Measurements from ENCODE around the gene RNU2-1.
"Not testable (repeated sequence)": the region's sequence is repeated elsewhere in the genome, so short reads cannot be mapped to it uniquely, and the experiment has no call there.

Gene RNU2-1

DNA sequence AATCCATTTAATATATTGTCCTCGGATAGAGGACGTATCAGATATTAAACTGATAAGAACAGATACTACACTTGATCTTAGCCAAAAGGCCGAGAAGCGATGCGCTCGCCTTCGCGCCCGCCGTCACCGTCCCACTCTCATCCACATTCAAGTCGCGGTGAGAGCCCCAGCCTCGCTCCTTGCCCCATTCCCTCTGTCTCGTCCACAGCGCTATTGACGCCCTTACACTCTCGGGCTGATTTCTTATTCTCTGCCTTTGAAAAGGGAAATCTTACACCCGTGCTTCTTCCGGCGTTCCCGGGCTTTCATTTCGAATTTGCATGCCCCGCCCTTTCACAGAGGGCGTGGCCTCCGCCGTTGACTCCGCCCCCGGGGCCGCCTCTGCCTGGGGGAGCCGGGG, at the start of gene RNU2-1:
RNU2-1 (minus strand) TSS at position 101 of the 400 bp plus-strand sequence.
- DNase-seq = not testable (repeated sequence)

DNA sequence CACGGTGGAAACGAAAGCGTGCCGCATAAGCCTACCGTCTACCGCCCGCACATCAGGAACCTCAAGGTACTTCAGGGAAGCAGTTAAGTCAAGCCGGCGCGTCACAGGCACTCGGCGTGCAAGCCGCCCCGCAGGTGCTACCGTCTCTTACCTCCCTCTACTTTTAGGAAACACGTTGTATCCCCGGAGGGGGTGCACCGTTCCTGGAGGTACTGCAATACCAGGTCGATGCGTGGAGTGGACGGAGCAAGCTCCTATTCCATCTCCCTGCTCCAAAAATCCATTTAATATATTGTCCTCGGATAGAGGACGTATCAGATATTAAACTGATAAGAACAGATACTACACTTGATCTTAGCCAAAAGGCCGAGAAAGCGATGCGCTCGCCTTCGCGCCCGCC, 39.1 kb upstream of the RNU2-1 start:
- DNase-seq = not testable (repeated sequence)

DNA sequence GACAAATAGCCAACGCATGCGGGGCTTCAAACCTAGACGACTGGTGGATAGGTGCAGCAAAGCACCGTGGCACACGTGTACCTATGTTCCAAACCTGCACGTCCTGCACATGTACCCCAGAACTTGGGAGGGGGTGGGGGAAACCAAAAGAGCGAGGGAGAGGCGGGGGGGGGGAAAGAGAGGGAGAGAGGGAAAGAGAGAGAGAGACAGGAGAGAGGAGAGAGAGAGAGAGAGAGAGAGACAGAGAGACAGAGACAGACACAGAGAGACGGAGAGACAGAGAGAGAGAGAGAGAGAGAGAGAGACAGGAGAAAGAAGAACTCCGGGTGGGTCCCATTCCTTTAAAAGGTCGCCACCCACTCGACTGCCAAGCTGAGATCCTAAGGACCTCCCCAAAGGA, 38.7 kb upstream of the RNU2-1 start:
- DNase-seq = not testable (repeated sequence)

DNA sequence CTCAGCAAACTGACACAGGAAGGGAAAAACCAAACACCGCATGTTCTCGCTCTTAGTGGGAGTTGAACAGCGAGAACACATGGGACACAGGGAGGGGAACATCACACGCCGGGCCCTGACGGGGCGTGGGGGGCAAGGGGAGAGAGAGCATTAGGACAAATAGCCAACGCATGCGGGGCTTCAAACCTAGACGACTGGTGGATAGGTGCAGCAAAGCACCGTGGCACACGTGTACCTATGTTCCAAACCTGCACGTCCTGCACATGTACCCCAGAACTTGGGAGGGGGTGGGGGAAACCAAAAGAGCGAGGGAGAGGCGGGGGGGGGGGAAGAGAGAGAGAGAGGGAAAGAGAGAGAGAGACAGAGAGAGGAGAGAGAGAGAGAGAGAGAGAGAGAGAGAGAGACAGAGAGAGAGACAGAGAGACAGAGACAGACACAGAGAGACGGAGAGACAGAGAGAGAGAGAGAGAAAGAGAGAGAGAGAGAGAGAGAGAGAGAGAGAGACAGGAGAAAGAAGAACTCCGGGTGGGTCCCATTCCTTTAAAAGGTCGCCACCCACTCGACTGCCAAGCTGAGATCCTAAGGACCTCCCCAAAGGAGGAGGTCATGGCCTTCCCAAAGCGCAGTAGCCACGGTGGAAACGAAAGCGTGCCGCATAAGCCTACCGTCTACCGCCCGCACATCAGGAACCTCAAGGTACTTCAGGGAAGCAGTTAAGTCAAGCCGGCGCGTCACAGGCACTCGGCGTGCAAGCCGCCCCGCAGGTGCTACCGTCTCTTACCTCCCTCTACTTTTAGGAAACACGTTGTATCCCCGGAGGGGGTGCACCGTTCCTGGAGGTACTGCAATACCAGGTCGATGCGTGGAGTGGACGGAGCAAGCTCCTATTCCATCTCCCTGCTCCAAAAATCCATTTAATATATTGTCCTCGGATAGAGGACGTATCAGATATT, 37.1 kb upstream of the RNU2-1 start:
- DNase-seq = not testable (repeated sequence)

DNA sequence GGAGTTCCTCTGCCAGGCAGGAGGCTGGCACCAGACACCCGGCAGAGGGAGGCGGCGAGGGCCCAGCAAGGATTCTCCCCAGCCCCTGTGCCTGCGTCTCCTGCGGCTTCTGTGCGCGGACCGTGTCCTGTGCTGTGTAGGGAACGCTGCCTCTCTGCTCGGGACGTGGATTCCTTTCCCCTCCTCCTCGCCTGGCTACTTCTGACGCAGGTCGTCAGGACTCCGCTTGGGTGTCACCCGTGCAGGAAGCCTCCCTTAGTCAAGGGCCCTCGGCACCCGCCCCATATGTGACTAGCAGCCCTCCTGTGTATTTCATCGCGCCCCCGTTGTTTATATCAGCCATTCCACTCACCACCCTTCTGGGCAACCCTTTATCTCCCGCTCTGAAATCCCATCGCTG, 12.7 kb upstream of the RNU2-1 start:
- DNase-seq = not testable (repeated sequence)

DNA sequence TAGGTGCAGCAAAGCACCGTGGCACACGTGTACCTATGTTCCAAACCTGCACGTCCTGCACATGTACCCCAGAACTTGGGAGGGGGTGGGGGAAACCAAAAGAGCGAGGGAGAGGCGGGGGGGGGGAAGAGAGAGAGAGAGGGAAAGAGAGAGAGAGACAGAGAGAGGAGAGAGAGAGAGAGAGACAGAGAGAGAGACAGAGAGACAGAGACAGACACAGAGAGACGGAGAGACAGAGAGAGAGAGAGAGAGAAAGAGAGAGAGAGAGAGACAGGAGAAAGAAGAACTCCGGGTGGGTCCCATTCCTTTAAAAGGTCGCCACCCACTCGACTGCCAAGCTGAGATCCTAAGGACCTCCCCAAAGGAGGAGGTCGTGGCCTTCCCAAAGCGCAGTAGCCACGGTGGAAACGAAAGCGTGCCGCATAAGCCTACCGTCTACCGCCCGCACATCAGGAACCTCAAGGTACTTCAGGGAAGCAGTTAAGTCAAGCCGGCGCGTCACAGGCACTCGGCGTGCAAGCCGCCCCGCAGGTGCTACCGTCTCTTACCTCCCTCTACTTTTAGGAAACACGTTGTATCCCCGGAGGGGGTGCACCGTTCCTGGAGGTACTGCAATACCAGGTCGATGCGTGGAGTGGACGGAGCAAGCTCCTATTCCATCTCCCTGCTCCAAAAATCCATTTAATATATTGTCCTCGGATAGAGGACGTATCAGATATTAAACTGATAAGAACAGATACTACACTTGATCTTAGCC, 7.0 kb upstream of the RNU2-1 start:
- DNase-seq = not testable (repeated sequence)

DNA sequence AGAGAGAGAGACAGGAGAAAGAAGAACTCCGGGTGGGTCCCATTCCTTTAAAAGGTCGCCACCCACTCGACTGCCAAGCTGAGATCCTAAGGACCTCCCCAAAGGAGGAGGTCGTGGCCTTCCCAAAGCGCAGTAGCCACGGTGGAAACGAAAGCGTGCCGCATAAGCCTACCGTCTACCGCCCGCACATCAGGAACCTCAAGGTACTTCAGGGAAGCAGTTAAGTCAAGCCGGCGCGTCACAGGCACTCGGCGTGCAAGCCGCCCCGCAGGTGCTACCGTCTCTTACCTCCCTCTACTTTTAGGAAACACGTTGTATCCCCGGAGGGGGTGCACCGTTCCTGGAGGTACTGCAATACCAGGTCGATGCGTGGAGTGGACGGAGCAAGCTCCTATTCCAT, 5.8 kb upstream of the RNU2-1 start:
- DNase-seq = not testable (repeated sequence)

DNA sequence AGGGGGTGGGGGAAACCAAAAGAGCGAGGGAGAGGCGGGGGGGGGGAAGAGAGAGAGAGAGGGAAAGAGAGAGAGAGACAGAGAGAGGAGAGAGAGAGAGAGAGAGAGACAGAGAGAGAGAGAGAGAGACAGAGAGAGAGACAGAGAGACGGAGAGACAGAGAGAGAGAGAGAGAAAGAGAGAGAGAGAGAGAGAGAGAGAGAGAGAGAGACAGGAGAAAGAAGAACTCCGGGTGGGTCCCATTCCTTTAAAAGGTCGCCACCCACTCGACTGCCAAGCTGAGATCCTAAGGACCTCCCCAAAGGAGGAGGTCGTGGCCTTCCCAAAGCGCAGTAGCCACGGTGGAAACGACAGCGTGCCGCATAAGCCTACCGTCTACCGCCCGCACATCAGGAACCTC, 514 bp downstream of the RNU2-1 start:
- not testable (repeated sequence) for DNase-seq

DNA sequence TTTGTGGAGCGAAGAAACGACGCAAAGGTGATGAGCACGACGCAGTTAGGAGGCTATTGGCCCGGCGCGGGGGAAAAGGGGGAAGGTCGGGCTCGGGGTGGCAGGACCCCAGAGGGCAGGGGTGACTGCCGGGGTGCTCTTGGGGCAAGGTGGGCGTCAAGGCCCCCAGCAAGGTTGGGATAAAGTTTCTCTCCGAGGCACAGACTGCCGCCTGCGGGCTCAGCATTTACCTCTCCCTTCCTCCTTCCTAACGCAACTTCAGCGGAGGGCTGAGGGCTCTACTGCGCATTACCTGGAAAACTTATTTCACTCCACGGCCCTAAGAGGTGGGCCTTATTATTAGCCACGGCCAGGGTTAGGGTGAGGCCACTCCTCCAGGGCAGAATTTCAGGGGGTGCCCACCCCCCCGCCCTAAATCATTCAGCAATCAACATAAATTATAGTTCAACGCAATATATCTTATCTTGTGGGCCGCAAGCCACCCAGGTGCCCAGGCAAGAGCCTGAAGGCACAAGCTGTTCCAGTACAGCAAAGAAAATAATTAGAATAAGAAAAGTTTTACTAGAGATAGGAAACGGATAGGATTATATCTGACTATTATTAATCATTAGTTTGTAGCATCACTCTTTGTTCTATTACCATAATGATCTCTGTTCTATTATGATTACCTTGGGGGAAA, 1.6 kb downstream of the RNU2-1 start:
- DNase-seq = not testable (repeated sequence)

DNA sequence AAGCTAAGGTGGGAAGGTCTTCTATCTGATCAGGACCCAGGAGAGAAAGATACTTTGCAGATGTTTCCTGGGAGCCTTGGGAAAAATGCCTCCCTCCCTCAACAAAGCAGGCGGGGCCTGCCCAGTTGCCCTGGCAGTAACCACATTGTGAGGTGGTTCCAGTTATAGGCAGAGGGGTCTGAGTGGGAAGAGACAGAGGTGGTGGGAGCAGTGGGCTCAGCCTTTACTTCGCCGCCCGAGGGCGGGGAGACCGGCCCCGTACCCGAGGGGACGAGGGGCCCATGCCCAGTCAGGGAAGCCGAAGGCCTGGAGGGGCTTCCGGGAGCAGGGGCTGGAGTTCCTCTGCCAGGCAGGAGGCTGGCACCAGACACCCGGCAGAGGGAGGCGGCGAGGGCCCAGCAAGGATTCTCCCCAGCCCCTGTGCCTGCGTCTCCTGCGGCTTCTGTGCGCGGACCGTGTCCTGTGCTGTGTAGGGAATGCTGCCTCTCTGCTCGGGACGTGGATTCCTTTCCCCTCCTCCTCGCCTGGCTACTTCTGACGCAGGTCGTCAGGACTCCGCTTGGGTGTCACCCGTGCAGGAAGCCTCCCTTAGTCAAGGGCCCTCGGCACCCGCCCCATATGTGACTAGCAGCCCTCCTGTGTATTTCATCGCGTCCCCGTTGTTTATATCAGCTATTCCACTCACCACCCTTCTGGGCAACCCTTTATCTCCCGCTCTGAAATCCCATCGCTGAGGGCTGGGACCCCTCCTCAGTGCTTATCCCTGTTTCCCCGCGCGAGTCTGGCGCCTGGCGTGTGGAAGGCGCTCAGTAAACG, 2.4 kb downstream of the RNU2-1 start:
- not testable (repeated sequence) for DNase-seq

DNA sequence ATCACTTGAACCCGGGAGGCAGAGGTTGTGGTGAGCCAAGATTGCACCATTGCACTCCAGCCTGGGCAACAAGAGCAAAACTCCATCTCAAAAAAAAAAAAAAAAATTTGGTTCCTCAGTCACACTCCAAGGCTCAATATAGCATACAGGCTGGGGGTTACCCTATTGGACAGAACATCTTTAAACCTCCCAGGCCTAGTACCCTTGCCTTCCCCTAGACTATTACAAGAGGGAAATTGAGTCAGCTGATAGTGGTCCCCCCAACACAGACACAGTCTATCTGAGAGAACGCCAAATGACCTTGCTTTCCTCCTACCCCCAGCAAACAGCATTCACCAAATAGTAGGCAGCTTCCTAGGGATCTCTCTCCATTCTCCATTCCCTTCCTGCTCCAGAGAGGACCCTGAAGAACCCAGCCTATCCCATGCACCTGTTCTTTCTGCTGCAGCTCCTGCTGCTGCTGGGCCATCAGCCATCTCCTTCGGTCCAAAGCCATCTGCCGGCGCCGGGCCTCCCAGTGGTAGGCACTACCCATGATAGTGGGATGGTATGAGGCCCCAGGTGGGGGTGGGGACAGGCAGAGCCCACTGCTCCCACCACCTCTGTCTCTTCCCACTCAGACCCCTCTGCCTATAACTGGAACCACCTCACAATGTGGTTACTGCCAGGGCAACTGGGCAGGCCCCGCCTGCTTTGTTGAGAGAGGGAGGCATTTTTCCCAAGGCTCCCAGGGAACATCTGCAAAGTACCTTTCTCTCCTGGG, 5.6 kb downstream of the RNU2-1 start, which contains the start of gene CCDC200:
CCDC200 (minus strand) TSS at position 604 of the 763 bp plus-strand sequence; CDS start at position 535, 69 bp downstream.
- not testable (repeated sequence) for DNase-seq

DNA sequence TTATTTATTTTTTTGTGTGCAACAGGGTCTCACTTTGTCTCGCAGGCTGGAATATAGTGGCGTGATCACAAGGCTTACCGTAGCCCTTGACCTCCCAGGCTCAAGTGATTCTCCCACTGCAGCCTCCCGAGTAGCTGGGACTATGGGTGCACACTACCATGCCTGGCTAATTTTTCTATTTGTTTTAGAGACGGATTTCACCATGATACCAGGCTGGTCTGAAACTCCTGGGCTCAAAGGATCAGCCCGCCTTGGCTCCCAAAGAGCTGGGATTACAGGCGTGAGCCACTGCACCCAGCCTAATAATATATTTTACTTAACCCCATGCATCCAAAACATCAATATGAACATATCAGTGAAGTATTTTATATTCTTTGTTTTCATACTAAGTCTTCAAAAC, 7.4 kb downstream of the RNU2-1 start:
- no peak for DNase-seq

DNA sequence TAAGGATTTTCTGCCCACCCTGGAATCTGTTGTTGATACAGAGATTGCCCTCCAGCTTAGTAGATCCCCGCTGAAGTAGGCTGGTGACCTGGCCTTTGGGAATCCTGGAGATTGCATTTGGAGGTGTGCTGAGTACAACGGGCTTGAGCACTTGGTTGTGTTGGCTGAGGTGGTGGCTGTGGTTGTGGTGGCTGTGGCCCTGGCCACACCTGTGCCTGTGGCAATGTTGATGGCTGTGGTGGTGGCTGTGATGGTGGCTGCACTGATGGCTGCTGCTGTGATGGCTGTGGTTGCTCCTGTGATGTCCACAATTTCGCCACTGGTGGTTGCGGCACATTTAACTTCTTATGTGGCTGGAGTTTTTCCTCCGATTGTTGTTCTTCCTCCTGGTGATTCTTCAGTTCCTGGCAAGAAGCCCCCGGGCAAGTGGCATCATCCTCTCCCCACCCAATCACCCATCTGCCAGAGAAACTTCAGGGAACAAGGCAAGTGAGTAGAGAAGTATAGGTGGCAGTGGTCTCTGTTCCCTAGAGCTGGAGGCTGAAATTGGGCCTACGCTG, 9.6 kb downstream of the RNU2-1 start:
- no peak for DNase-seq

DNA sequence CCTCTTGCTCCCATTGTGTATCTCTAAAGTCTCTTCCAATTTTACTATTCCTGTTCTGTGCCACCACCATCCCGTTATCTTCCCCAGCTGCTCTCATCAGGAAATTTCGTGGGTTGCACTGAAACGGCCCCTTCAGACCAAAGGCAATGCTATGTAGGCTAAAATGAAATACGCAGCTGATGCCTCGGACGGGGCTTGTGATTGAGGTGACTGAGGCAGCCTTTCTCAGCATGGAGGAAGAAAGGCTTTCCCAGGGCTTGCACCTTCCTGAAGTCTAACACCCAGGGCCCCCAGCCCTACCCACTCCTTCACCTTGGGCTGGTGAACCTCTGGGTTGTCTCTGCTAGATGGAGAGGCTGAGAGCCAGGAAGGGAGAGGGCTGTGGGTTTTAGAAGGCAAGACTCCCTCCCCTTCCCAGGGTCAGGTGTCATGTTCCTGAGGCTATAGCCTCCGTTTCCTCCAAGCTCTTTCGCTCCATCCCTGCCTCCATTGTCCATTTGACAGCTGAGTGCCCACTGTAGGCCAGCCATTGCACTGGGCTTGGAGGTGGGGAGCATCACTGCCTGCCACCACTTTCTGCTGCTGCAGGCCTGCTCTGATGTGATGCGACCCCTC, 13.2 kb downstream of the RNU2-1 start:
- no peak for DNase-seq

DNA sequence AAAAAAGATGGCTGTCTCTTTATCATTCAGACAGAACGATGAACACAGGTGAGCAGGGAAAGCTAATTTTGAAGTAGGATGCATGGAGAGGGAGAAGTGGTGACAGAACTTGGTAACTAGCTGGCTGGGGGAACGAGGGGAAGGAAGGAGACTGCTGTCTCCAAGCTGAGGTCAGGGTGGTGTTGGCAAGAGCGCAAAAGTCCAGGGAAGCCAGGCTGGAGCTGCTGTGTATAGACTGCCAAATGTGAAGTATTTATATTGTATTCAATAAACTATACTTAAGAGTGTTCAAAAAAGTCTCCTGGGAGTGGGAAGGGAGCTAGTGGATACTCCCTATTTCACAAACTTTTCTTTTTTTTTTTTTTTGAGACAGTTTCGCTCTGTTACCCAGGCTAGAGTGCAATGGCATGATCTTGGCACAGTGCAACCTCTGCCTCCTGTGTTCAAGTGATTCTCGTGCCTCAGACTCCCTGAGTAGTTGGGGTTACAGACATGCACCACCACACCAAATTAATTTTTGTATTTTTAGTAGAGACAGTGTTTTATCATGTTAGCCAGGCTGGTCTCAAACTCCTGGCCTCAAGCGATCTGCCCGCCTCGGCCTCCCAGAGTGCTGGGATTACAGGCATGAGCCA, 13.9 kb downstream of the RNU2-1 start:
- DNase-seq = no peak

DNA sequence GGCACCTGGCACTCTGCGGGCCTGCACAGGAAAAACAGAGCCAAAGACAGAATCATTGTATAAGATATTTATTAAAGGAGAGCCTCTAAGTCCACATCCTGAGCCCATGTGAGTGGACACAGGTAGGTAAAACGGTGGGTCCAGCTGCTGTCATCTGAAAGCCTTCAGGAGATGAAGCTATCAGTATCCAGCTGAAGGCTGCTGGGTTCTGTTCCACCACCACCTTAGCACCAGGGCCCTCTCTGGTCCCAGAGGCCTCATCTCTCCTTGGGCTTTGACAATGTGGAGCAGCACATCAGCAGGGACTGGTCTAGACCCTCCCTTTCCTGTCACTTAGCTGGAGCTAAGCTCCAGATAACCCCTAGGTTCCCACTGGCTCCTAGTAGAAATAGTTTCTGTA, 14.8 kb downstream of the RNU2-1 start:
- no peak for DNase-seq

DNA sequence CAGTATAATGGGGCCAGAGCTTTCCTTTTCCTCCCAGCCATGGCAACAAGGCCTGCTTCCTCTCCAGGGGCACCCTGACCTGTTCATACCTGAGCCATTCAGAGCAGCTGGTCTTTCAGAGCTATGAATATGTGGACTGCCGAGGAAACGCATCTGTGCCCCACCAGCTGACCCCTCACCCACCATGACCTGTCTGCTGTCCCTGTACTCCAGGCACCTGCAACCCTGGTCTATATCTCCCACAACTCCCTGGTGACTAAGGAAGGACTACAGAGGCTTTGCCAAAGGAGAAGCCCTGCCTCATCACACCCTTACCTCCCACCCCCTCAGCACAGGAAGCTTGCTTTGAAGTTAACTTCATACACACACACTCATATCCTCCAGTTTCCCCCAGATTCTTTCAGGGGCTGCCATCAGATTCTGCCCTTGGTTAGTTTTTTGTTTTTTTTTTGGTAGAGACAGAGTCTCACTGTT, 16.1 kb downstream of the RNU2-1 start:
- DNase-seq = no peak

DNA sequence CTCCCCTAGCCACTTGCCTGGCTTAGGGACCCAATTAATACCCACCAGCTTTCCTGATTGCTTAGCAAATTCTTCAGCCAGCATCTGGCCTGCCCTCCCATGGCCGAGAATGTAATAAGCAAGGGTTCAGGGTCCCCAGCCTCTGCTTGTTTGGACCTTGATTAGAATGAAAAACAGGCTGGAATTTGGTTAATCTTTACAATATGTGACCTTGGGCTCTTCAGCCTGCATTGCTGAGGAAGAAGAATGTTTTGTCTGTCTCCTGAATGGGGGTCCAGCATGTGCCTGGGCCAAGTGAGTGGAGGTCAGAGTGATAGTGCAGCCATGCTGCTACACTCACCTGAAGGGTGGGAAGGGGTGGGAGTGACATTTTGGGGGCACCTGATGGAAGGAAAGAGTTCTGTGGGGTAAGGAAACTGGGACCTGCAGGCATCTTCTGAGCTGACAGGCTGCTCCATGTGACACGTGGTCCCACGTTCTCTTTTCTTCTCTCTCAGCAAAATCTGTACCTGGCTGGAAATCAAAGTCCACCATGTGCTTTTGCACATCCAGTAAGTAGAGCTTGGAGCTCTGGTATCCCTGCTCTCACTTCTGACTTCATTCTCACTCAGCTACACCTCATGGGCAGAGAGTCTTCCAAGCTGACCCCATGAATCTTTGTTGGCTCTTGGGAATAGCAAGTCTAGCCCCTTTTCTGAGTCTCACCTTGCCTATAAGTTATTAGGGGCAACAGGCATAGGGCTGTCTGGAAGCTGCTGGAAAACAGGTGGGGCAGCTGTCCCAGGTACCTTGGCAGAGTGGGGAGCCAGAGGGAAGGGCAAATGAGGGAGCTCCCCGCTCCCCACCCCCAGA, 16.8 kb downstream of the RNU2-1 start:
- DNase-seq = no peak

DNA sequence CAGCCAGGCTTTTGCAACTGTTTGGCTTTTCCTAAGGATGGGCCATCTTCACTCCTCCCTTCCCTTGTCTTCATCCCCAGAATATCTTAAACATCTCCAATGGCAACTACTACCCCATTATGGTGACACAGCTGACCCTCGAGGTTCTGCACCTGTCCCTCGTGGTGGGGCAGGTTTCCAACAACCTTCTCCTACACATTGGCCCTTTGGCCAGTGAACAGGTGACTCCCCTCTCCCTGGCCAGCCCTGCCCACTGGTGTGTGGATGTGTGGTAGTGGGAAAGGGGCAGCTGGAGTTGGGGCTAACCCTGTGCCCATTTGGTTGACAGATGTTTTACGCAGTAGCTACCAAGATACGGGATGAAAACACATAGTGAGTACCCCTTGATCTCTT, 17.4 kb downstream of the RNU2-1 start:
- DNase-seq = no peak
